HepG2 (cell line): ENCODE data around the gene CREBRF. TPM values are rescaled to one million over a fixed set of nuclear protein-coding genes. Genes with fewer than 3 reads are reported as not detected.

Source experiments
- ARNTL ChIP-seq: sonication (generic); formaldehyde crosslinking; IDR thresholded peaks from 2 replicates; pipeline ENCODE4 v1.4.0; 2020; ENCODE audit warnings: mild to moderate bottlenecking, missing genetic modification reagents
- CENPBD1 ChIP-seq: sonication (generic); formaldehyde crosslinking; IDR thresholded peaks from 2 replicates; pipeline ENCODE4 v1.8.0; 2022; ENCODE audit warnings: missing genetic modification reagents, low read depth, mild to moderate bottlenecking, borderline replicate concordance
- DPF2 ChIP-seq: sonication (generic); formaldehyde crosslinking; IDR thresholded peaks from 2 replicates; pipeline ENCODE4 v1.4.0; 2020; ENCODE audit warnings: mild to moderate bottlenecking, low read depth, missing genetic modification reagents, borderline replicate concordance
- IRX3 ChIP-seq: sonication (generic); formaldehyde crosslinking; IDR thresholded peaks from 2 replicates; pipeline ENCODE4 v1.8.1; 2023; ENCODE audit warnings: mild to moderate bottlenecking, low read depth, missing genetic modification reagents, borderline replicate concordance
- NR2F2 ChIP-seq: IDR thresholded peaks from 2 replicates; pipeline ENCODE4 v1.6.1; 2012; ENCODE audit warnings: low read depth, inconsistent platforms, borderline replicate concordance
- REL ChIP-seq: sonication (generic); formaldehyde crosslinking; conservative IDR thresholded peaks from 2 replicates; pipeline ENCODE4 v1.8.0; 2022; ENCODE audit warnings: mild to moderate bottlenecking, missing genetic modification reagents, moderate library complexity
- REPIN1 ChIP-seq: sonication (generic); formaldehyde crosslinking; IDR thresholded peaks from 2 replicates; pipeline ENCODE4 v1.8.0; 2022; ENCODE audit warnings: missing genetic modification reagents, low read depth, mild to moderate bottlenecking, borderline replicate concordance
- SPEN ChIP-seq: sonication (generic); formaldehyde crosslinking; IDR thresholded peaks from 2 replicates; pipeline ENCODE4 v1.5.1; 2020; ENCODE audit warnings: low read depth, mild to moderate bottlenecking, missing genetic modification reagents
- TRIM24 ChIP-seq: sonication (generic); formaldehyde crosslinking; IDR thresholded peaks from 2 replicates; pipeline ENCODE4 v1.8.0; 2022; ENCODE audit warnings: mild to moderate bottlenecking, missing genetic modification reagents
- U2AF2 ChIP-seq: fragments of 200-400 bp; formaldehyde crosslinking; IDR thresholded peaks from 2 replicates; pipeline ENCODE4 v1.6.1; 2017; ENCODE audit warnings: low read depth, mild to moderate bottlenecking, low read length
- ZMYM2 ChIP-seq: sonication (generic); formaldehyde crosslinking; IDR thresholded peaks from 2 replicates; pipeline ENCODE4 v1.8.0; 2022; ENCODE audit warnings: mild to moderate bottlenecking, missing genetic modification reagents
- ZNF513 ChIP-seq: sonication (generic); formaldehyde crosslinking; conservative IDR thresholded peaks from 2 replicates; pipeline ENCODE4 v1.5.0; 2020; ENCODE audit warnings: missing genetic modification reagents
- ZNF644 ChIP-seq: IDR thresholded peaks from 2 replicates; pipeline ENCODE4 v1.6.1; 2016; ENCODE audit warnings: low read depth
- ZNF709 ChIP-seq: sonication (generic); formaldehyde crosslinking; IDR thresholded peaks from 2 replicates; pipeline ENCODE4 v1.5.0; 2020; ENCODE audit warnings: mild to moderate bottlenecking, missing genetic modification reagents
- ZSCAN9 ChIP-seq: IDR thresholded peaks from 2 replicates; pipeline ENCODE4 v1.6.1; 2016; ENCODE audit warnings: borderline replicate concordance
- polyA plus RNA-seq, 8 experiments: library from polyadenylated mRNA; depleted of rRNA in 3 of 8; stranded (reverse) in 7 of 8; unstranded in 1 of 8; fragments of >200 nt; fragmentation: Illumina TruSeq in 4 of 8; extraction: Trizol in 4 of 8; gene quantifications; 2 replicates each; pipeline versions ENCODE4 v1.2.1 to v1.2.3, GENCODE V29; 2011 to 2016; ENCODE audit warnings: low read depth in 4 of 8, missing spikeins in 1 of 8, mixed read lengths in 1 of 8; ENCODE audit not compliant: insufficient read depth in 1 of 8
- total RNA-seq, 5 experiments: library from RNA; depleted of rRNA; stranded (reverse); fragments of >200 nt; fragmentation: Illumina TruSeq; extraction: Trizol; gene quantifications; 2 replicates each; pipeline ENCODE4 v1.2.3, GENCODE V29; 2016; ENCODE audit warnings: low read depth in 1 of 5
- TF ChIP-seq, protein P1 (sequence below): sonication (generic); formaldehyde crosslinking; IDR thresholded peaks from 2 replicates; pipeline ENCODE4 v1.4.0; 2020; ENCODE audit warnings: missing genetic modification reagents, mild to moderate bottlenecking, borderline replicate concordance
- TF ChIP-seq, protein P2 (sequence below): sonication (generic); formaldehyde crosslinking; IDR thresholded peaks from 2 replicates; pipeline ENCODE4 v1.8.0; 2022; ENCODE audit warnings: mild to moderate bottlenecking, missing genetic modification reagents, moderate library complexity
- TF ChIP-seq, protein P3 (sequence below): sonication (generic); formaldehyde crosslinking; IDR thresholded peaks from 2 replicates; pipeline ENCODE4 v1.4.0; 2020; ENCODE audit warnings: missing genetic modification reagents, borderline replicate concordance
- TF ChIP-seq, protein P4 (sequence below): sonication (generic); formaldehyde crosslinking; IDR thresholded peaks from 2 replicates; pipeline ENCODE4 v1.8.0; 2022; ENCODE audit warnings: mild to moderate bottlenecking, missing genetic modification reagents

The CREBRF gene
- total and polyA plus RNA-seq, 2 of the 13 experiments (the other 11 are each of a cell fraction or from before 2014, with no cell fraction given): 4.5 to 10.2 TPM

DNA sequence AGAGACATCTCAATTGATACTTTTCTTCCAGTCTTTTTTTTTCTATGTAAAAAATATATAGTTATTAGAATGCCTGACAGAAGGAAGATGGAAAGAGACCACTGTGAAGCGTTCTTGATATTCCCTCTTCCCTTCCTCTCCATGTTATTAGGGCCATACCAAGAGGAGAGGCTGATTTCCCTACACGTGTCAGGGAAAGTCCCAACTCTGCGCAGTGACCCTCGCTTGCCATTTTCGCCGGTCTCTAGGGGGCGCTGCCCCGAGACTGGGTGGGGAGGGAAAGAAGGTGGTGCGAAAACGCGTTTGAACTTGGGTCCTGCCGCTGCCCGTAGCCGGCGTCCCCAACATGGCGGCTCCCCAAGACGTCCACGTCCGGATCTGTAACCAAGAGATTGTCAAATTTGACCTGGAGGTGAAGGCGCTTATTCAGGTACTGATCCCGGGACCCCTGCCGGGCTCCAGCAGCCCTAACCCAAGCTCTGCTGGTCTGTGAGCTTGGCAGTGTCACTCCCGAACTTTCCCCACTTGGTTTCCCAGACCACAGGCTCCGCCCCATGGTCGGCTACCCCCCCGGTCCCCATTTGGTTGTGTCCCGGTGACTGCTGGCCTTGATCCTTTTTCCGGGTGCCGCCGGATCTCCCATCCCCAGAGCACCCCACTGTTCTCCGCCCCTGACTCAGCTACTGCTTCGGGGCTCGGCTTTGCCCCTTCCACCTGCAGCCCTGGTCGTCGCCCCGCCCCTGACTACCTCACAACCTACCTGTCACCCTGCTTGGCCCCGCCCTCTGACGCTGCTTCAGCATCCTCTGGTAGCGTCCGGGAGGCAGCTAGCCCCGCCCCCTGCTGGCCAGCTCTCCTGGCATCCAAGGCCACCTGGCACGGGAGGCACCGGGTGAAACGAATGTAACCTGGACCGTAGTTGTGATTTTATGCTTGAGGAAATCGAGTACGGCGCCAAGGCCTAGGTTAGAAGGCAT, 88.3 kb downstream of the CREBRF start, which contains the start of gene BNIP1 (continued):
- TF ChIP-seq ZNF513 (CRISPR knock-in tag) (no peak), ARNTL (CRISPR knock-in tag) (0 out of 2 replicates have a peak, but pooled peaks have one; percentile 58), ZNF709 (CRISPR knock-in tag) (no peak), TRIM24 (CRISPR knock-in tag) (no peak), CENPBD1 (CRISPR knock-in tag) (no peak), IRX3 (CRISPR knock-in tag) (no peak), ZSCAN9 (CRISPR knock-in tag) (no peak), ZMYM2 (CRISPR knock-in tag) (no peak), U2AF2 (0 out of 2 replicates have a peak, but pooled peaks have one; percentile 63), DPF2 (CRISPR knock-in tag) (no peak), REPIN1 (CRISPR knock-in tag) (peak; percentile 77; the same call in 1 of the 2 replicates), NR2F2 (no peak; the same call in 1 of the 2 replicates), ZNF644 (CRISPR knock-in tag) (no peak), REL (CRISPR knock-in tag) (no peak), SPEN (peak; percentile 61)
- TF ChIP-seq, protein P1, sequence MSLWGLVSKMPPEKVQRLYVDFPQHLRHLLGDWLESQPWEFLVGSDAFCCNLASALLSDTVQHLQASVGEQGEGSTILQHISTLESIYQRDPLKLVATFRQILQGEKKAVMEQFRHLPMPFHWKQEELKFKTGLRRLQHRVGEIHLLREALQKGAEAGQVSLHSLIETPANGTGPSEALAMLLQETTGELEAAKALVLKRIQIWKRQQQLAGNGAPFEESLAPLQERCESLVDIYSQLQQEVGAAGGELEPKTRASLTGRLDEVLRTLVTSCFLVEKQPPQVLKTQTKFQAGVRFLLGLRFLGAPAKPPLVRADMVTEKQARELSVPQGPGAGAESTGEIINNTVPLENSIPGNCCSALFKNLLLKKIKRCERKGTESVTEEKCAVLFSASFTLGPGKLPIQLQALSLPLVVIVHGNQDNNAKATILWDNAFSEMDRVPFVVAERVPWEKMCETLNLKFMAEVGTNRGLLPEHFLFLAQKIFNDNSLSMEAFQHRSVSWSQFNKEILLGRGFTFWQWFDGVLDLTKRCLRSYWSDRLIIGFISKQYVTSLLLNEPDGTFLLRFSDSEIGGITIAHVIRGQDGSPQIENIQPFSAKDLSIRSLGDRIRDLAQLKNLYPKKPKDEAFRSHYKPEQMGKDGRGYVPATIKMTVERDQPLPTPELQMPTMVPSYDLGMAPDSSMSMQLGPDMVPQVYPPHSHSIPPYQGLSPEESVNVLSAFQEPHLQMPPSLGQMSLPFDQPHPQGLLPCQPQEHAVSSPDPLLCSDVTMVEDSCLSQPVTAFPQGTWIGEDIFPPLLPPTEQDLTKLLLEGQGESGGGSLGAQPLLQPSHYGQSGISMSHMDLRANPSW: peak; percentile 90
- TF ChIP-seq, protein P2, sequence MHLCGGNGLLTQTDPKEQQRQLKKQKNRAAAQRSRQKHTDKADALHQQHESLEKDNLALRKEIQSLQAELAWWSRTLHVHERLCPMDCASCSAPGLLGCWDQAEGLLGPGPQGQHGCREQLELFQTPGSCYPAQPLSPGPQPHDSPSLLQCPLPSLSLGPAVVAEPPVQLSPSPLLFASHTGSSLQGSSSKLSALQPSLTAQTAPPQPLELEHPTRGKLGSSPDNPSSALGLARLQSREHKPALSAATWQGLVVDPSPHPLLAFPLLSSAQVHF (CRISPR knock-in tag): no peak
- TF ChIP-seq, protein P3, sequence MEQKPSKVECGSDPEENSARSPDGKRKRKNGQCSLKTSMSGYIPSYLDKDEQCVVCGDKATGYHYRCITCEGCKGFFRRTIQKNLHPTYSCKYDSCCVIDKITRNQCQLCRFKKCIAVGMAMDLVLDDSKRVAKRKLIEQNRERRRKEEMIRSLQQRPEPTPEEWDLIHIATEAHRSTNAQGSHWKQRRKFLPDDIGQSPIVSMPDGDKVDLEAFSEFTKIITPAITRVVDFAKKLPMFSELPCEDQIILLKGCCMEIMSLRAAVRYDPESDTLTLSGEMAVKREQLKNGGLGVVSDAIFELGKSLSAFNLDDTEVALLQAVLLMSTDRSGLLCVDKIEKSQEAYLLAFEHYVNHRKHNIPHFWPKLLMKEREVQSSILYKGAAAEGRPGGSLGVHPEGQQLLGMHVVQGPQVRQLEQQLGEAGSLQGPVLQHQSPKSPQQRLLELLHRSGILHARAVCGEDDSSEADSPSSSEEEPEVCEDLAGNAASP (CRISPR knock-in tag): peak; percentile 44
- TF ChIP-seq, protein P4, sequence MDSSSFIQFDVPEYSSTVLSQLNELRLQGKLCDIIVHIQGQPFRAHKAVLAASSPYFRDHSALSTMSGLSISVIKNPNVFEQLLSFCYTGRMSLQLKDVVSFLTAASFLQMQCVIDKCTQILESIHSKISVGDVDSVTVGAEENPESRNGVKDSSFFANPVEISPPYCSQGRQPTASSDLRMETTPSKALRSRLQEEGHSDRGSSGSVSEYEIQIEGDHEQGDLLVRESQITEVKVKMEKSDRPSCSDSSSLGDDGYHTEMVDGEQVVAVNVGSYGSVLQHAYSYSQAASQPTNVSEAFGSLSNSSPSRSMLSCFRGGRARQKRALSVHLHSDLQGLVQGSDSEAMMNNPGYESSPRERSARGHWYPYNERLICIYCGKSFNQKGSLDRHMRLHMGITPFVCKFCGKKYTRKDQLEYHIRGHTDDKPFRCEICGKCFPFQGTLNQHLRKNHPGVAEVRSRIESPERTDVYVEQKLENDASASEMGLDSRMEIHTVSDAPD: peak; percentile 73
